K562 (cell line): ENCODE measurements around the gene GLT8D2. TPM values are rescaled to one million over a fixed set of nuclear protein-coding genes. Genes with fewer than 3 reads are reported as not detected.

Source experiments
- ATF1 ChIP-seq, 2 experiments: fragments of 450-650 bp in 1 of 2; IDR thresholded peaks; 2 replicates each; pipeline ENCODE4 v1.6.1; 2016; ENCODE audit warnings: missing compliant biosample characterization in 1 of 2, missing genetic modification characterization in 1 of 2
- DPF2 ChIP-seq: fragments of 450-650 bp; IDR thresholded peaks from 2 replicates; pipeline ENCODE4 v1.6.1; 2016
- GTF2F1 ChIP-seq: IDR thresholded peaks from 2 replicates; pipeline ENCODE4 v1.6.1; 2011; ENCODE audit warnings: low read depth, low read length, improper control_type of control experiment
- HMG20A ChIP-seq: fragments of 450-650 bp; formaldehyde crosslinking; conservative IDR thresholded peaks from 2 replicates; pipeline ENCODE4 v1.4.0; 2020; ENCODE audit warnings: mild to moderate bottlenecking, mixed read lengths
- KDM2B ChIP-seq: fragments of 250-450 bp; sonication (Bioruptor Pico); IDR thresholded peaks from 2 replicates; pipeline ENCODE4 v1.8.0; 2021; ENCODE audit warnings: mild to moderate bottlenecking, moderate library complexity
- MBD1 ChIP-seq: fragments of 250-450 bp; sonication (Bioruptor Pico); IDR thresholded peaks from 2 replicates; pipeline ENCODE4 v1.8.0; 2022; ENCODE audit warnings: inconsistent platforms
- MEF2D ChIP-seq: conservative IDR thresholded peaks from 2 replicates; pipeline ENCODE4 v1.6.1; 2016; ENCODE audit warnings: low read depth, missing genetic modification characterization, missing compliant biosample characterization
- MIER1 ChIP-seq: fragments of 450-650 bp; IDR thresholded peaks from 2 replicates; pipeline ENCODE4 v1.6.1; 2016; ENCODE audit warnings: antibody characterized with exemption, mild to moderate bottlenecking, low read depth
- POLR2B ChIP-seq: fragments of 450-650 bp; IDR thresholded peaks from 2 replicates; pipeline ENCODE4 v1.6.1; 2018; ENCODE audit warnings: low read depth; ENCODE audit not compliant: partially characterized antibody
- RNF2 ChIP-seq: sonication (generic); IDR thresholded peaks from 2 replicates; pipeline ENCODE4 v1.6.1; 2016
- SIRT6 ChIP-seq: IDR thresholded peaks from one replicate; pipeline ENCODE4 v1.6.1; 2012; ENCODE audit warnings: low read depth, mild to moderate bottlenecking, control low read depth, inconsistent platforms, low read length, moderate library complexity
- SMARCB1 ChIP-seq: IDR thresholded peaks from 2 replicates; pipeline ENCODE4 v1.6.1; 2011; ENCODE audit warnings: improper control_type of control experiment, low read depth; ENCODE audit not compliant: insufficient read length
- SUPT5H ChIP-seq: fragments of 450-650 bp; IDR thresholded peaks from 2 replicates; pipeline ENCODE4 v1.6.1; 2016
- TAL1 ChIP-seq: fragments of 450-650 bp; IDR thresholded peaks from 2 replicates; pipeline ENCODE4 v1.6.1; 2016; ENCODE audit warnings: mild to moderate bottlenecking
- TRIM28 ChIP-seq: fragments of 450-650 bp; IDR thresholded peaks from 2 replicates; pipeline ENCODE4 v1.6.1; 2017
- ZNF121 ChIP-seq: sonication (generic); formaldehyde crosslinking; conservative IDR thresholded peaks from 2 replicates; pipeline ENCODE4 v1.8.0; 2022; ENCODE audit warnings: missing genetic modification reagents
- ZNF134 ChIP-seq: fragments of 250-450 bp; sonication (Bioruptor Pico); conservative IDR thresholded peaks from 2 replicates; pipeline ENCODE4 v1.4.0; 2020
- ZNF280A ChIP-seq: fragments of 450-650 bp; IDR thresholded peaks from 2 replicates; pipeline ENCODE4 v1.6.1; 2018; ENCODE audit warnings: mild to moderate bottlenecking, low read depth; ENCODE audit not compliant: partially characterized antibody
- ZNF644 ChIP-seq: fragments of 200-800 bp; sonication (Bioruptor generic); IDR thresholded peaks from 2 replicates; pipeline ENCODE4 v1.6.1; 2016; ENCODE audit warnings: low read depth, missing genetic modification characterization, missing compliant biosample characterization
- polyA plus RNA-seq, 8 experiments: library from polyadenylated mRNA; depleted of rRNA in 4 of 8; stranded (reverse) in 5 of 8; unstranded in 3 of 8; fragments of >200 nt; fragmentation: Nextera tagmentation in 2 of 8; fragmentation: Illumina TruSeq in 1 of 8; extraction: Ambion mirVana in 2 of 8; extraction: Trizol in 1 of 8; gene quantifications; 2 replicates each; pipeline versions ENCODE4 v1.2.1 to v1.2.3, GENCODE V29; 2011 to 2014; ENCODE audit warnings: inconsistent platforms in 1 of 8, missing spikeins in 1 of 8
- total RNA-seq, 7 experiments: library from RNA; depleted of rRNA in 6 of 7; stranded (reverse); fragments of >200 nt in 6 of 7; fragmentation: Illumina TruSeq in 2 of 7; extraction: Trizol in 2 of 7; gene quantifications; 2 replicates each; pipeline versions ENCODE4 v1.2.1 to v1.2.3, GENCODE V29; 2011 to 2021; ENCODE audit warnings: low replicate concordance in 1 of 7
- TF ChIP-seq, protein P1 (sequence below), 2 experiments: IDR thresholded peaks in 1 of 2; conservative IDR thresholded peaks in 1 of 2; 2 replicates each; pipeline ENCODE4 v1.6.1; 2016; ENCODE audit warnings: low read depth in 2 of 2, mild to moderate bottlenecking in 1 of 2, missing compliant biosample characterization in 1 of 2, missing genetic modification characterization in 1 of 2, moderate library complexity in 1 of 2
- TF ChIP-seq, protein P2 (sequence below): sonication (generic); formaldehyde crosslinking; IDR thresholded peaks from 2 replicates; pipeline ENCODE4 v1.8.1; 2023; ENCODE audit warnings: mild to moderate bottlenecking, missing genetic modification reagents

The GLT8D2 gene
- total and polyA plus RNA-seq, 9 of the 15 experiments (the other 6 are each of a cell fraction or from before 2014, with no cell fraction given), result 0.18 to 0.27 (median 0.18) TPM; not detected in 6

DNA sequence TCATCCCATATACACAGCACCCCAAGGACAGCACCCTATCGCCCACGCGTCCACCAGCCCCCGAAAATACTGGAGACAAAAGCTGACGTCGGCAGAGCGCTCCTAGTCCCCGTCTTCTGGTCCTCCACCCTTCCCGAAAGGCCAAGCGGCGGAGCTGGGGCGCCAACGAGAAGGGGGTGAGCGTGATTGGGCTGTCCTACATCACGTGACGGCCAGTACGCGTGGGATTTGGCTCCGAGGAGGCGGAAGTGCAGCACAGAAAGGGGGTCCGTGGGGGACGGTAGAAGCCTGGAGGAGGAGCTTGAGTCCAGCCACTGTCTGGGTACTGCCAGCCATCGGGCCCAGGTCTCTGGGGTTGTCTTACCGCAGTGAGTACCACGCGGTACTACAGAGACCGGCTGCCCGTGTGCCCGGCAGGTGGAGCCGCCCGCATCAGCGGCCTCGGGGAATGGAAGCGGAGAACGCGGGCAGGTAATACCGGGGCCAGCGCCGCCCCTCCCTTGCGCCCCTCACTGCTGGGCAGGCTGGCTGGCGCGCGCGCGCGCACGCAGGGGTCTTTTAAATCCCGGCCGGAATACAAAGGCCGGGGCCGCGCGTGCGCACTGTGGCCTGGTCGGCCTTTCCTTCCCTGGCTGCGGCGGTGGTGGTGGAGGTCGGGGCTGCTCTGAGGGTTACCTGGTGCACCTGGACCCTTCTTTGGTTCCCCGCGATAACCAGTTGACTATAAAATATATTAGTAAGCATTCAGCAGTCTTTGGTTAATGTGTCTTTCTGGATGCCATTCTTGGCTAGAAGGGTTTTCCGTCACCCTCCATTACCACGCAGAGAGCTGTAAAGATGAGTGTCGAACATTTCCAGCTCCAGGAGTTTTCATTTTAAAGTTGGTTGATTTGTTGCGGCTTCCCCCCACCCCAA, 84.1 kb downstream of the GLT8D2 start, which contains the start of gene TDG (continued):
- TF ChIP-seq MEF2D (tag) (peak; percentile 21; the same call in 1 of the 2 replicates), RNF2 (no peak), ATF1 (CRISPR knock-in tag; IDR thresholded peaks at IDR 0.05) (no peak), ATF1 (tag; IDR thresholded peaks at IDR 0.05) (peak; percentile 90), SMARCB1 (no peak), GTF2F1 (peak; percentile 85; the same call in 1 of the 2 replicates), MIER1 (no peak), POLR2B (peak; percentile 91), SIRT6 (no peak), KDM2B (no peak), TRIM28 (no peak), DPF2 (no peak), ZNF644 (tag) (no peak), MBD1 (CRISPR knock-in tag) (no peak), ZNF121 (no peak), ZNF280A (no peak), SUPT5H (peak; percentile 93), TAL1 (0 out of 2 replicates have a peak, but pooled peaks have one; percentile 2), HMG20A (no peak), ZNF134 (no peak)
- TF ChIP-seq, protein P1, sequence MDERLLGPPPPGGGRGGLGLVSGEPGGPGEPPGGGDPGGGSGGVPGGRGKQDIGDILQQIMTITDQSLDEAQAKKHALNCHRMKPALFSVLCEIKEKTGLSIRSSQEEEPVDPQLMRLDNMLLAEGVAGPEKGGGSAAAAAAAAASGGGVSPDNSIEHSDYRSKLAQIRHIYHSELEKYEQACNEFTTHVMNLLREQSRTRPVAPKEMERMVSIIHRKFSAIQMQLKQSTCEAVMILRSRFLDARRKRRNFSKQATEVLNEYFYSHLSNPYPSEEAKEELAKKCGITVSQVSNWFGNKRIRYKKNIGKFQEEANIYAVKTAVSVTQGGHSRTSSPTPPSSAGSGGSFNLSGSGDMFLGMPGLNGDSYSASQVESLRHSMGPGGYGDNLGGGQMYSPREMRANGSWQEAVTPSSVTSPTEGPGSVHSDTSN (CRISPR knock-in tag; IDR thresholded peaks at IDR 0.05; ENCODE audit: low read depth), result no peak
- TF ChIP-seq, protein P1 (tag; conservative IDR thresholded peaks at IDR 0.05; ENCODE audit: low read depth), result no peak
- TF ChIP-seq, protein P2, sequence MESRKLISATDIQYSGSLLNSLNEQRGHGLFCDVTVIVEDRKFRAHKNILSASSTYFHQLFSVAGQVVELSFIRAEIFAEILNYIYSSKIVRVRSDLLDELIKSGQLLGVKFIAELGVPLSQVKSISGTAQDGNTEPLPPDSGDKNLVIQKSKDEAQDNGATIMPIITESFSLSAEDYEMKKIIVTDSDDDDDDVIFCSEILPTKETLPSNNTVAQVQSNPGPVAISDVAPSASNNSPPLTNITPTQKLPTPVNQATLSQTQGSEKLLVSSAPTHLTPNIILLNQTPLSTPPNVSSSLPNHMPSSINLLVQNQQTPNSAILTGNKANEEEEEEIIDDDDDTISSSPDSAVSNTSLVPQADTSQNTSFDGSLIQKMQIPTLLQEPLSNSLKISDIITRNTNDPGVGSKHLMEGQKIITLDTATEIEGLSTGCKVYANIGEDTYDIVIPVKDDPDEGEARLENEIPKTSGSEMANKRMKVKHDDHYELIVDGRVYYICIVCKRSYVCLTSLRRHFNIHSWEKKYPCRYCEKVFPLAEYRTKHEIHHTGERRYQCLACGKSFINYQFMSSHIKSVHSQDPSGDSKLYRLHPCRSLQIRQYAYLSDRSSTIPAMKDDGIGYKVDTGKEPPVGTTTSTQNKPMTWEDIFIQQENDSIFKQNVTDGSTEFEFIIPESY (CRISPR knock-in tag), result peak; percentile 55; the same call in 1 of the 2 replicates
